ENCODE data around the gene IFT81.

Gene IFT81

GRCh38 chr12:110100315-110100970, 23.7 kb upstream of the IFT81 start:
- H3K27me3 ChIP-seq (ENCODE audit: insufficient read depth, low read length): no peaks in the 10 kb centered on the region

GRCh38 chr12:110102255-110102654, 21.9 kb upstream of the IFT81 start:
- H3K36me3 ChIP-seq (ENCODE audit: insufficient read depth, low read length): no peaks in the 10 kb centered on the region
- no peaks in the 10 kb centered on the region for H3K9me3 ChIP-seq (ENCODE audit: low read length)
- H2AFZ ChIP-seq (ENCODE audit: low read depth, low read length): no peak overlapping the region
- H3K27me3 ChIP-seq (ENCODE audit: insufficient read depth, low read length): no peaks in the 10 kb centered on the region
- no peak overlapping the region for H3K4me3 ChIP-seq (ENCODE audit: low read length)
- H3K4me1 ChIP-seq (ENCODE audit: insufficient read depth, low read length): no peaks in the 10 kb centered on the region

More at GRCh38 chr12:110100315-110100970, 23.7 kb upstream of the IFT81 start:
- Histone ChIP-seq H2AFZ (ENCODE audit: low read depth, low read length) (no peak overlapping the region), H3K4me1 (ENCODE audit: insufficient read depth, low read length) (no peaks in the 10 kb centered on the region), H3K4me3 (ENCODE audit: low read length) (no peak overlapping the region), H3K9me3 (ENCODE audit: low read length) (no peaks in the 10 kb centered on the region), H3K36me3 (ENCODE audit: insufficient read depth, low read length) (no peaks in the 10 kb centered on the region)

DNA sequence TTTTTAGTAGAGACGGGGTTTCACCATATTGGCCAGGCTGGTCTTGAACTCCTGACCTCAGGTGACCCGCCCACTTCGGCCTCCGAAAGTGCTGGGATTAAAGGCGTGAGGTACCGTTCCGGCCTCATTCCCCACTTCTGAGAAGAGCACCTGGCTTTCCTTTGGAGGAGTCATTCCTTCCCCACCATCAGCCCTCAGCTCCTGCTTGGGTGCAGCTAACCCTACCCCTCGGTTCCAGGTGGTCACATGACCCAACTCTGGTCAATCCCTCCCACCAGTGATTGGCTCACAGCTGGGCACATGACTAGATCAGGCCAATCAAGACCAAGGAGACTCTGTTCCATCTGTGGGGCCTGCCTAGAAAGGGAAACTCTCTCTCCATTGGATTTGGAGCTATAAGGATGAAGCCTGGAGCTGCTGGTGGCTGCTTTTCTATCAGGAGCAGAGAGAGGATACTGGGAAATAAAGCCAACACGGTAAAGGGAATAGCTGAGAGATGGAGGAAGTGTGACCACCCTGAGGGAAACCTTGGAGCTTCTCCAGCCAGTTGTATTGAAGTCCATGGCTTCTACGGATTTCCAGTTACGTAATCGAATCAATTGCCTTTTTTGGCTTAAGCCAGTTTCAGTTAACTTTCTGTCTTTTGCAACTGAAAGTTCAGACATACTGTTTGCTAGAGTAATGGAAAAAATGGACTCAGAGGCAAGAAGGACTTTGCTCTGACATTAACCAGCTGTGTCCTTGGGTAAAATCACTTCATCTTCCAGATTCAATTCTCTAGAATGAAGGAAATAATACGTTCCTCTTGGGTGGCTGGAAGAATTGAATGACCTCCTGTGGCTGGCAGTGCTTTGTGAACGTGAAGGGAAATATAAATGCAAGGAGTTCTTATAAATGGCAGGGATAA, 19.7 kb upstream of the IFT81 start:
- H3K36me3 ChIP-seq (ENCODE audit: insufficient read depth, low read length): no peaks in the 10 kb centered on the region
- no peak overlapping the region for H2AFZ ChIP-seq (ENCODE audit: low read depth, low read length)
- no peaks in the 10 kb centered on the region for H3K27me3 ChIP-seq (ENCODE audit: insufficient read depth, low read length)
- H3K4me1 ChIP-seq (ENCODE audit: insufficient read depth, low read length): peaks cover 7% of the 10 kb centered on the region
- H3K4me3 ChIP-seq (ENCODE audit: low read length): no peak overlapping the region
- H3K9me3 ChIP-seq (ENCODE audit: low read length): no peaks in the 10 kb centered on the region

DNA sequence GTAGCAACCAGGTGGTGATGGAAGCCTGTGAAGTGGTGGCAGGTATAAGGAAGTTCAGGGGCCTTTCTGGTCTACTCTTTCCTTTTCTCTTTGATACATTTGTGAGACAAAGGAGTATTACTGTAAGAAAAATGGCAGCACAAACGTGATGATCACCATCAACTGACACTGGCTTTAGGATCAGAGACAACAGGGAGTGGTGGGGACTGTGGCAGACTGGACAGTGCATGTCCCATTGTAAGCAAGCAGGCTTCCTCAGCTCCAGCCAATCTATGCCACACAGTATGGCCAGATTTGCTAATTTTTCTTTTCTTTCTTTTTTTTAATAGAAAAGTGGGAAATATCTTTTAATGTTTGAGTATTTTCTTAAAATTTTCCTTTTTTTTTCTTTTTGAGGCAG, 19.0 kb upstream of the IFT81 start:
- H3K9me3 ChIP-seq (ENCODE audit: low read length): no peaks in the 10 kb centered on the region
- H3K36me3 ChIP-seq (ENCODE audit: insufficient read depth, low read length): no peaks in the 10 kb centered on the region
- no peak overlapping the region for H3K4me3 ChIP-seq (ENCODE audit: low read length)
- H3K27me3 ChIP-seq (ENCODE audit: insufficient read depth, low read length): no peaks in the 10 kb centered on the region
- peaks cover 8% of the 10 kb centered on the region for H3K4me1 ChIP-seq (ENCODE audit: insufficient read depth, low read length)
- no peak overlapping the region for H2AFZ ChIP-seq (ENCODE audit: low read depth, low read length)

DNA sequence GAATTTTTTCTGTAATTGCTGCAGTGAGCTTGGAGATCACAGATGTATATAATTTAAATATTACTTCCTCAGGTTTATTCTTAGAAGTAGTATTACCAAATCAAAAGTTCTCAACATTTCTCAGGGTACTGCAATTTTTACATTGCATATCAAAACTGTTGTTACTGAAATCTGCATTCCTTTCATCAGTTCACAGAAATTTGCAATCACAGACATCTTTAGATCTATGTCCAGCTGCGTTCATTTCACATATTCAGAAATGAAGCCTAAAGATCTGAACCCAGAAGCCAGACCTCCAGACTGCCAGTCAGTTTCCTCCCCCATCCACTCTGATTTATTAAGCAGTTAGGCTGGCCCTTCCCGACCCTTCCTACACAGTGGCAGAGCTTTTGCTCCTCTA, 18.2 kb upstream of the IFT81 start:
- Histone ChIP-seq H2AFZ (ENCODE audit: low read depth, low read length) (no peak overlapping the region), H3K27me3 (ENCODE audit: insufficient read depth, low read length) (no peaks in the 10 kb centered on the region), H3K4me3 (ENCODE audit: low read length) (no peak overlapping the region), H3K4me1 (ENCODE audit: insufficient read depth, low read length) (peaks cover 8% of the 10 kb centered on the region), H3K9me3 (ENCODE audit: low read length) (no peaks in the 10 kb centered on the region), H3K36me3 (ENCODE audit: insufficient read depth, low read length) (no peaks in the 10 kb centered on the region)

DNA sequence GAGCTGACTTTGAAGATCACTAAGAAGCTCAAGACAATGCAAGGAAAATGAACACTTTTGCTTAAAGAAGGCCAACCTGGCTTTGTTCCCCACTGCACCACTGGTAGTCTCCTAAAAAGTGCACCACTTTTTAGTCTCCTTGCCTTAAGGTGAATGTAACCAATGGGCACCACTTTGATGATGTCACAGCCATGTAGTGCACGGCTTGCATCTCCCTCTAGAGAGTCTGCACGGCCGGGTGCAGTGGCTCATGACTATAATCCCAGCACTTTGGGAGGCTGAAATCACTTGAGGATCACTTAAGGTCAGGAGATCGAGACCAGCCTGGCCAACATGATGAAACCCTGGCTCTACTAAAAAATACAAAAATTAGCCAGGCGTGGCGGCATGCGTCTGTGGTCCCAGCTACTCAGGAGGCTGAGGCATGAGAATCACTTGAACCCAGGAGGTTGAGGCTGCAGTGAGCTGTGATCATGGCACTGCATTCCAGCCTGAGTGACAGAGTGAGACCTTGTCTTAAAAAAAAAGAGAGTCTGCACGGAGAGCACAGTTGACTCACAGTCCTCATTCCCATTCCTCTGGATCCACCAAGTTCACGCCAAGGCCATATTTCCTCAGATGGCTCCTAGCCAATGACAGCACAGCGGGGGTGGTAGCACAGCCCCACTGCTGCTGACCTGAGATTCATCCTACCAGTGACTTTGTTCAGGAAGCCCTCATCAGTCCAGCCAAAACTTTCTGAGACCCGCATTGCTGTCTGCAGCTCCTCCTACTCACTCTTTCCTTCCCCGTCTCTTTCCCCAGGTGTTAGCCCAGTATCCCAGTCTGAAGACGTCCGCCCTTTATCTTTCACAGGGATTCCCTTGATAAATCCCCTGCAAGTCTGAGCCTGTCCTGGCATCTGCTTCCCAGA, 16.5 kb upstream of the IFT81 start:
- Histone ChIP-seq H3K27me3 (ENCODE audit: insufficient read depth, low read length) (no peaks in the 10 kb centered on the region), H3K4me3 (ENCODE audit: low read length) (no peak overlapping the region), H2AFZ (ENCODE audit: low read depth, low read length) (no peak overlapping the region), H3K9me3 (ENCODE audit: low read length) (peaks cover 3% of the 10 kb centered on the region), H3K4me1 (ENCODE audit: insufficient read depth, low read length) (peaks cover 8% of the 10 kb centered on the region), H3K36me3 (ENCODE audit: insufficient read depth, low read length) (no peaks in the 10 kb centered on the region)

DNA sequence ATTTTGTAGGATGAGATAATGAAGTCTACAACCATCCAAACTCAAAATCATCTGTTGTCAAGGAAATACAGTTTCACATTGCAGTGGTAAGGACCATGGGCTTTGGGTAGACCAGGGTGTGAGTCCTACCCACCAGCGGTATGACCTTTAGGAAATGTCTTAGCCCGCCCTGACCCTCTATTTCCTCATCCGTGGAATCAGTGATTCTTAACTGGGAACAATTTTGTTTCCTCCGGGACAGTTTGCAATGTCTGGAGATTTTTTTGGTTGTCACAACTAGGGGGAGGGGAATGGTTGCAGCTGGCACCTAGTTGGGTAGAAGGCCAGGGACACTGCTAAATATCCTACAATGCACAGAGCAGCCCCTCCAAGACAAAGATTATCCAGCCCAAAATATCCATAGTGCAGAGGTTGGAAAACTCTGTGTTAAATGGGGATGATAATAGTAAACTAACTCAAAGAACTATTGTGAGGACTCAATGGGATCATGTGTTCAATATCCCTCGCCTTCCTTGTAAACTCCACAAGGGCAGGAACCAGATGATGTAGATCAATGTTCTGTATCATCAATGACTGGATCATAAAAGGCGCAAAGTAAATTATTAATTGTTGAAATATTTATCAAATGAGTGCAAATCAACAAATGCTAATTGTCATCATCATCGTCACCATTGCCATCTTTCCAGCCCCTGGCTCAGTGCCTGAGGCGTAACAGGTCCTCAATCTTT, 15.7 kb upstream of the IFT81 start:
- Histone ChIP-seq H3K4me3 (ENCODE audit: low read length) (no peak overlapping the region), H3K4me1 (ENCODE audit: insufficient read depth, low read length) (peaks cover 8% of the 10 kb centered on the region), H2AFZ (ENCODE audit: low read depth, low read length) (no peak overlapping the region), H3K9me3 (ENCODE audit: low read length) (peaks cover 3% of the 10 kb centered on the region), H3K36me3 (ENCODE audit: insufficient read depth, low read length) (no peaks in the 10 kb centered on the region), H3K27me3 (ENCODE audit: insufficient read depth, low read length) (no peaks in the 10 kb centered on the region)

GRCh38 chr12:110109037-110109836, 14.9 kb upstream of the IFT81 start:
- Histone ChIP-seq H3K4me3 (ENCODE audit: low read length) (no peak overlapping the region), H3K27me3 (ENCODE audit: insufficient read depth, low read length) (no peaks in the 10 kb centered on the region), H3K4me1 (ENCODE audit: insufficient read depth, low read length) (peaks cover 8% of the 10 kb centered on the region), H2AFZ (ENCODE audit: low read depth, low read length) (no peak overlapping the region), H3K36me3 (ENCODE audit: insufficient read depth, low read length) (no peaks in the 10 kb centered on the region), H3K9me3 (ENCODE audit: low read length) (peaks cover 3% of the 10 kb centered on the region)

DNA sequence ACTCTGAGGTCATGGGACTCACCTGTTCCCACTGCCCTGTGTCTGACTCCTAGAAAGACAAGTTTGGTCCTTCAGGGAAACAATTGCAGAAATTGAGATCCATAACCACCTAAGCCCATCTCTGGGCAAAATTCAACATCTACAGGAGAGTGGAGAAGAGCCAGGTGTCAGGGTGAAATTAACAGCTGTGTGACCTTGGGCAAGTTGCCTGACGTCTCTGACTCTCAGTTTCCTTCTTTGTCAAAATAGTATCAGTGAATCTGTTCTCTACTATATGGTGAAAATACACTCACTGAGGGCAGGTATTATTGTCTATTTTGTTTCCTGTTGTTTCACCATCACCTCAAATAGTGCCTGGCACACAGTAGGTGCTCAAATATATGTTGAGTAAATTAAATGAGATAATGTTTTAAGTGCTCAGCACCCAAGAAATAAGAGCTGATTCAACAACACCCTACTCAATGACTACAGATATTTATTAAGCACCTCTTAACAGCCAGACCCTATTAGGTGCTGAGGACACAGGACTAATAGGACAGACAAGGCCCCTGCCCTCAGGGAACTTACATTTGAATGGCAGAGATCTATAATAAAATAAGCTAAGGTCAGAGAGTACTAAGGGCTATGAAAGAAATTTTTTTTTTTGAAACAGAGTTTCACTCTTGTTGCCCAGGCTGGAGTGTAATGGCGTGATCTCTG, 14.2 kb upstream of the IFT81 start:
- no peaks in the 10 kb centered on the region for H3K27me3 ChIP-seq (ENCODE audit: insufficient read depth, low read length)
- no peaks in the 10 kb centered on the region for H3K36me3 ChIP-seq (ENCODE audit: insufficient read depth, low read length)
- H3K4me1 ChIP-seq (ENCODE audit: insufficient read depth, low read length): peaks cover 8% of the 10 kb centered on the region
- H3K4me3 ChIP-seq (ENCODE audit: low read length): no peak overlapping the region
- peaks cover 3% of the 10 kb centered on the region for H3K9me3 ChIP-seq (ENCODE audit: low read length)
- no peak overlapping the region for H2AFZ ChIP-seq (ENCODE audit: low read depth, low read length)

GRCh38 chr12:110111476-110112334, 12.5 kb upstream of the IFT81 start:
- H2AFZ ChIP-seq (ENCODE audit: low read depth, low read length): no peak overlapping the region
- peaks cover 3% of the 10 kb centered on the region for H3K9me3 ChIP-seq (ENCODE audit: low read length)
- H3K4me3 ChIP-seq (ENCODE audit: low read length): no peak overlapping the region
- no peaks in the 10 kb centered on the region for H3K27me3 ChIP-seq (ENCODE audit: insufficient read depth, low read length)
- H3K4me1 ChIP-seq (ENCODE audit: insufficient read depth, low read length): peaks cover 8% of the 10 kb centered on the region
- H3K36me3 ChIP-seq (ENCODE audit: insufficient read depth, low read length): no peaks in the 10 kb centered on the region

DNA sequence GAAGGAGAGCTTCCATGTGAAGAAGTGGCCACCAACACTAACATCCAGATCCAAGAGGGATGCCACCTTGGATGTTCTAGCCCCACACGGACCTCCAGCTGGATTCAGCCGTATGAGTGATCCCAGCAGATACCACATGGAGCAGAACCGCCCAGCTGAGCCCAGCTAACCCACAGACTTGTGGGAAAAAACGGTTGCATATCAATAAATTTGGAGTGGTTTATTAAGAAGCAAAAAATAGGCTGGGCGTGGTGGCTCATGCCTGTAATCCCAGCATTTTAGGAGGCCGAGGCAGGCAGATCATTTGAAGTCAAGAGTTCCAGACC, 11.9 kb upstream of the IFT81 start:
- H3K9me3 ChIP-seq (ENCODE audit: low read length): peaks cover 3% of the 10 kb centered on the region
- H3K4me3 ChIP-seq (ENCODE audit: low read length): no peak overlapping the region
- no peaks in the 10 kb centered on the region for H3K36me3 ChIP-seq (ENCODE audit: insufficient read depth, low read length)
- peaks cover 8% of the 10 kb centered on the region for H3K4me1 ChIP-seq (ENCODE audit: insufficient read depth, low read length)
- H2AFZ ChIP-seq (ENCODE audit: low read depth, low read length): no peak overlapping the region
- H3K27me3 ChIP-seq (ENCODE audit: insufficient read depth, low read length): no peaks in the 10 kb centered on the region

Measured in neuron (in vitro differentiated cells).